Small intestine (tissue), 7 donors: ENCODE measurements around the gene SPATS1. TPM values are rescaled to one million over a fixed set of nuclear protein-coding genes. Genes with fewer than 3 reads are reported as not detected.

ENCODE experiments used
- DNase-seq, 2 donors: peaks; one replicate each; pipeline versions ENCODE4 v3.0.0 to v3.0.0-alpha.2; 2013
- FAIRE-seq: peaks from 2 replicates; lab custom pipeline; 2012; peaks lifted over from hg19 to GRCh38; lab: Jason Lieb, UNC
- H3K27ac ChIP-seq, 3 donors: one replicate each; pipeline ENCODE4 v1.5.1; 2013; ENCODE audit warnings: low read length in 2 of 3, mild to moderate bottlenecking in 2 of 3, control low read depth in 1 of 3, inconsistent platforms in 1 of 3, low read depth in 1 of 3, moderate library complexity in 1 of 3
- H3K27me3 ChIP-seq, 3 donors: one replicate each; pipeline ENCODE4 v1.6.1; 2013; ENCODE audit warnings: low read length in 3 of 3, inconsistent platforms in 1 of 3; ENCODE audit not compliant: control insufficient read depth in 3 of 3, insufficient read depth in 3 of 3
- H3K36me3 ChIP-seq, 3 donors: one replicate each; pipeline ENCODE4 v1.6.1; 2013; ENCODE audit warnings: low read length in 3 of 3, inconsistent platforms in 1 of 3, low read depth in 1 of 3, mild to moderate bottlenecking in 1 of 3, moderate library complexity in 1 of 3; ENCODE audit not compliant: control insufficient read depth in 3 of 3, insufficient read depth in 2 of 3
- H3K4me1 ChIP-seq, 3 donors: one replicate each; pipeline ENCODE4 v1.6.1; 2013; ENCODE audit warnings: low read length in 2 of 3, inconsistent platforms in 1 of 3, low read depth in 1 of 3, mild to moderate bottlenecking in 1 of 3, moderate library complexity in 1 of 3; ENCODE audit not compliant: control insufficient read depth in 3 of 3, insufficient read depth in 2 of 3
- H3K4me3 ChIP-seq, 3 donors: one replicate each; pipeline ENCODE4 v1.5.1; 2013; ENCODE audit warnings: low read length in 3 of 3, control low read depth in 1 of 3, inconsistent platforms in 1 of 3, low read depth in 1 of 3, mild to moderate bottlenecking in 1 of 3, moderate library complexity in 1 of 3
- H3K9me3 ChIP-seq, 2 donors: one replicate each; pipeline ENCODE4 v1.6.1; 2013; ENCODE audit warnings: low read depth in 1 of 2, low read length in 1 of 2; ENCODE audit not compliant: control insufficient read depth in 2 of 2, insufficient read depth in 1 of 2
- WGBS, 3 donors: extraction: QIAGEN DNeasy Blood & Tissue Kit; methylation state at CpG; one replicate each; pipeline ENCODE4 v1.1.7; 2013; 5-methylcytosine and 5-hydroxymethylcytosine counted together
- polyA plus RNA-seq, 4 donors: library from polyadenylated mRNA; stranded (reverse) in 3 of 4; unstranded in 1 of 4; fragments of 200-250 nt in 3 of 4; fragments of 120-200 nt in 1 of 4; gene quantifications; one replicate each; pipeline versions ENCODE4 v1.2.1 to v1.2.3, GENCODE V29; 2013
- donor health status: healthy with polysubstance abuse.
- donor health status: control.
- donor health status: control.
- donor health status: Bipolar disorder and iron deficiency.
- donor health status: healthy.

Gene SPATS1
- polyA plus RNA-seq, 4 donors: 0.13 TPM; not detected in 3

- no peaks in the 10 kb centered on the region for H3K27me3 ChIP-seq
- no peak overlapping the region for H3K27ac ChIP-seq
- no peak overlapping the region for H3K4me3 ChIP-seq
- 82 to 97% (median 93%) methylated on average over 1 of the region's 1 CpG for WGBS, 3 donors
- no peak for DNase-seq
- H3K4me1 ChIP-seq: peaks cover 0 to 14% (median 3%) of the 10 kb centered on the region in 3 donors
- FAIRE-seq: no peak
- peaks cover 6 to 22% (median 9%) of the 10 kb centered on the region in 3 donors for H3K36me3 ChIP-seq
- H3K9me3 ChIP-seq: no peaks in the 10 kb centered on the region
Measured at GRCh38 chr6:44390158-44390683, 47.8 kb downstream of the SPATS1 start.

Other genes with a start within 250 kb of the SPATS1 start
- 100 to 1,000 TPM in 2 of 4 donors, 10 to 100 TPM in 2; 48.7 to 116 (median 96.0) TPM for gene MRPL14, start 215.2 kb upstream of the SPATS1 start, polyA plus RNA-seq
- gene TMEM63B, start 215.1 kb upstream of the SPATS1 start, polyA plus RNA-seq: 10 to 100 TPM; 13.2 to 33.9 (median 25.6) TPM
- gene CAPN11, start 183.8 kb upstream of the SPATS1 start, polyA plus RNA-seq: under 1 TPM in 1 of 4 donors, not detected in 3; 0.18 TPM
- gene MYMX, start 125.7 kb upstream of the SPATS1 start, polyA plus RNA-seq: under 1 TPM in 2 of 4 donors, not detected in 2; 0.19 to 0.98 TPM
- gene SLC29A1, start 119.1 kb upstream of the SPATS1 start, polyA plus RNA-seq: 10 to 100 TPM in 2 of 4 donors, 1 to 10 TPM in 2; 2.4 to 38.0 (median 13.6) TPM
- gene HSP90AB1, start 95.5 kb upstream of the SPATS1 start, polyA plus RNA-seq: 100 to 1,000 TPM; 100 to 773 (median 351) TPM
- gene SLC35B2, start 85.1 kb upstream of the SPATS1 start, polyA plus RNA-seq: 10 to 100 TPM in 3 of 4 donors, 1 to 10 TPM in 1; 6.5 to 41.7 (median 22.3) TPM
- 10 to 100 TPM in 2 of 4 donors, 1 to 10 TPM in 2; 7.6 to 13.5 (median 9.7) TPM for gene NFKBIE, start 77.1 kb upstream of the SPATS1 start, polyA plus RNA-seq
- 1 to 10 TPM in 1 of 4 donors, under 1 TPM in 1, not detected in 2; 0.96 to 3.1 TPM for gene TMEM151B, start 72.2 kb upstream of the SPATS1 start, polyA plus RNA-seq
- gene AARS2, start 29.3 kb upstream of the SPATS1 start, polyA plus RNA-seq: 10 to 100 TPM in 2 of 4 donors, 1 to 10 TPM in 2; 3.2 to 14.4 (median 9.1) TPM
- gene CDC5L, start 45.1 kb downstream of the SPATS1 start, polyA plus RNA-seq: 10 to 100 TPM in 1 of 4 donors, 1 to 10 TPM in 3; 8.6 to 21.2 (median 9.7) TPM